PFSK-1 (cell line): ENCODE data around the gene ATP13A1.

ENCODE experiments used
- FOXP2 ChIP-seq: optimal IDR thresholded peaks from 2 replicates; pipeline ENCODE3; 2011; ENCODE audit warnings: borderline replicate concordance, control low read depth, inconsistent platforms; ENCODE audit not compliant: insufficient read depth; ENCODE audit errors: extremely low read length, extremely low read depth
- POLR2AphosphoS5 ChIP-seq: IDR thresholded peaks from 2 replicates; pipeline ENCODE4 v1.6.1; 2012; ENCODE audit warnings: low read depth, mild to moderate bottlenecking, control low read depth, low read length, moderate library complexity
- REST ChIP-seq, 2 experiments: IDR thresholded peaks; 2 replicates each; pipeline versions ENCODE4 v1.6.1 to v1.8.0; 2011 to 2012; ENCODE audit warnings: low read depth in 2 of 2, low read length in 2 of 2, control low read depth in 1 of 2, inconsistent platforms in 1 of 2, mild to moderate bottlenecking in 1 of 2, moderate library complexity in 1 of 2; ENCODE audit not compliant: insufficient read depth in 1 of 2
- SIN3A ChIP-seq: IDR thresholded peaks from 2 replicates; pipeline ENCODE4 v1.6.1; 2012; ENCODE audit warnings: mild to moderate bottlenecking, low read length, moderate library complexity, borderline replicate concordance; ENCODE audit not compliant: insufficient read depth
- TAF1 ChIP-seq: IDR thresholded peaks from 2 replicates; pipeline ENCODE4 v1.6.1; 2012; ENCODE audit warnings: low read length, control low read depth, borderline replicate concordance; ENCODE audit not compliant: insufficient read depth

ATP13A1 gene

GRCh38 chr19:19619849-19620210 lies 43.6 kb downstream of the ATP13A1 start:
- TF ChIP-seq POLR2AphosphoS5 (no peak), FOXP2 (no peak), TAF1 (no peak), SIN3A (no peak), REST (IDR thresholded peaks at IDR 0.05; ENCODE audit: insufficient read depth in 1 of 2, low read depth in 2 of 2, low read length in 2 of 2) (no peak)

GRCh38 chr19:19619181-19619848 lies 44.2 kb downstream of the ATP13A1 start:
- TF ChIP-seq FOXP2, result no peak
- no peak for TF ChIP-seq SIN3A
- no peak for TF ChIP-seq POLR2AphosphoS5
- TF ChIP-seq TAF1, result no peak
- TF ChIP-seq REST (IDR thresholded peaks at IDR 0.05; ENCODE audit: insufficient read depth in 1 of 2, low read depth in 2 of 2, low read length in 2 of 2), result no peak

- no peak for TF ChIP-seq REST (IDR thresholded peaks at IDR 0.05; ENCODE audit: insufficient read depth in 1 of 2, low read depth in 2 of 2, low read length in 2 of 2)
- TF ChIP-seq POLR2AphosphoS5, result no peak
- no peak for TF ChIP-seq TAF1
- TF ChIP-seq SIN3A, result no peak
- no peak for TF ChIP-seq FOXP2
Observed at GRCh38 chr19:19618219-19619051, 45.0 kb downstream of the ATP13A1 start, which contains the start of gene PBX4. Gene PBX4, minus strand, starts transcription at chr19:19618687. Its CDS starts 58 bp downstream, at chr19:19618629.

- TF ChIP-seq POLR2AphosphoS5 (no peak), REST (IDR thresholded peaks at IDR 0.05; ENCODE audit: insufficient read depth in 1 of 2, low read depth in 2 of 2, low read length in 2 of 2) (no peak), SIN3A (no peak), TAF1 (no peak), FOXP2 (no peak)
Observed at GRCh38 chr19:19615086-19615485, 48.4 kb downstream of the ATP13A1 start.
